ENCODE data around the gene TBK1.

TBK1 gene

GRCh38 chr12:64550755-64551154, 98.8 kb downstream of the TBK1 start:
- DNase-seq: no peak

GRCh38 chr12:64551676-64552075, 99.8 kb downstream of the TBK1 start:
- no peak for DNase-seq

All from NCI-H1417 treated with DMSO at 0.1 percent for 48 hours (cell line).